DOHH2 (cell line): ENCODE results near the gene PDCD7.

Experiments
- CTCF ChIP-seq: fragments of 200-600 bp; sonication (generic); IDR thresholded peaks from one replicate; pipeline ENCODE4 v1.5.1; 2014; ENCODE audit warnings: antibody characterized with exemption, mild to moderate bottlenecking, low read depth, low read length; ENCODE audit not compliant: poor library complexity, severe bottlenecking
- EZH2phosphoT487 ChIP-seq: fragments of 200-600 bp; sonication (generic); IDR thresholded peaks from 2 replicates; pipeline ENCODE4 v1.6.1; 2017; ENCODE audit warnings: borderline replicate concordance, mild to moderate bottlenecking, antibody characterized with exemption, low read length, moderate library complexity, mixed read lengths

DNA sequence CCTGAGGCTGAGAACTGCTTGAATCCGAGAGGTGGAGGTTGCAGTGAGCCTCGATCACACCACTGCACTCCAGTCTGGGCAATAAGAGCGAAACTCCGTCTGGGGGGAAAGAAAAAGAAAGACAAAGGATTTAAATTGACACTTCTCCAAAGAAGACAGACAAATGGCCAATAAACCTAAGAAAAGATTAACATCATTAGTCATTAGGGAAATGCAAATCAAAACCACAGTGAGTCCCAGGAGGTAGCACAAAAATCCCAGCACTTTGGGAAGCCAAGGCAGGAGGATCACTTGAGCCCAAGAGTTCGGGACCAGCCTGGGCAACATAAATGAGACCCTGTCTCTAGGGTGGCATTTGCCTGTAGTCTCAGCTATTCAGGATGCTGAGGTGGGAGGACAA is 38.9 kb upstream of the PDCD7 start:
- no peak for TF ChIP-seq EZH2phosphoT487
- no peak for TF ChIP-seq CTCF
